IMR-90 (cell line): ENCODE data around the gene DNM2.
A peak's percentile ranks its signal among the peaks of the same experiment; 100 is the strongest.

Source experiments
- BHLHE40 ChIP-seq: fragments of 150-350 bp; IDR thresholded peaks from 2 replicates; pipeline ENCODE4 v1.6.1; 2016; ENCODE audit warnings: mild to moderate bottlenecking, low read depth, low read length
- CEBPB ChIP-seq: IDR thresholded peaks from 2 replicates; pipeline ENCODE4 v1.6.1; 2012; ENCODE audit warnings: low read depth, low read length, improper control_type of control experiment
- CHD1 ChIP-seq: IDR thresholded peaks from 2 replicates; pipeline ENCODE4 v1.6.1; 2012; ENCODE audit warnings: low read depth, low read length, improper control_type of control experiment
- FOS ChIP-seq: fragments of 150-350 bp; IDR thresholded peaks from 2 replicates; pipeline ENCODE4 v1.6.1; 2016; ENCODE audit warnings: low read depth, low read length
- MAFK ChIP-seq: IDR thresholded peaks from 2 replicates; pipeline ENCODE4 v1.6.1; 2012; ENCODE audit warnings: low read depth, low read length, improper control_type of control experiment
- MXI1 ChIP-seq: IDR thresholded peaks from 2 replicates; pipeline ENCODE4 v1.6.1; 2012; ENCODE audit warnings: low read depth, mild to moderate bottlenecking, low read length, moderate library complexity, borderline replicate concordance
- NFE2L2 ChIP-seq: fragments of 150-350 bp; IDR thresholded peaks from 2 replicates; pipeline ENCODE4 v1.6.1; 2016; ENCODE audit warnings: low read depth, mild to moderate bottlenecking, low read length
- POLR2A ChIP-seq: IDR thresholded peaks from 2 replicates; pipeline ENCODE4 v1.6.1; 2012; ENCODE audit warnings: mild to moderate bottlenecking, low read depth, low read length
- RAD21 ChIP-seq: IDR thresholded peaks from 2 replicates; pipeline ENCODE4 v1.6.1; 2012; ENCODE audit warnings: low read length, improper control_type of control experiment
- RCOR1 ChIP-seq: IDR thresholded peaks from 2 replicates; pipeline ENCODE4 v1.6.1; 2012; ENCODE audit warnings: mild to moderate bottlenecking, low read length, improper control_type of control experiment; ENCODE audit not compliant: insufficient replicate concordance
- RFX5 ChIP-seq: IDR thresholded peaks from 2 replicates; pipeline ENCODE4 v1.8.0; 2012; ENCODE audit warnings: low read depth, mild to moderate bottlenecking, low read length, moderate library complexity
- SMC3 ChIP-seq: fragments of 150-350 bp; IDR thresholded peaks from 2 replicates; pipeline ENCODE4 v1.6.1; 2016; ENCODE audit warnings: low read depth, mild to moderate bottlenecking, antibody characterized with exemption, low read length, moderate library complexity
- USF2 ChIP-seq: fragments of 150-350 bp; IDR thresholded peaks from 2 replicates; pipeline ENCODE4 v1.6.1; 2017; ENCODE audit warnings: mild to moderate bottlenecking, antibody characterized with exemption, low read length, low read depth
- TF ChIP-seq, protein P1 (sequence below): conservative IDR thresholded peaks from 2 replicates; pipeline ENCODE4 v1.5.1; 2012; ENCODE audit warnings: mild to moderate bottlenecking, low read depth, low read length, improper control_type of control experiment

GRCh38 chr19:10870955-10871603 is 153.2 kb downstream of the DNM2 start, which contains the start of gene CARM1:
- TF ChIP-seq, protein P1, sequence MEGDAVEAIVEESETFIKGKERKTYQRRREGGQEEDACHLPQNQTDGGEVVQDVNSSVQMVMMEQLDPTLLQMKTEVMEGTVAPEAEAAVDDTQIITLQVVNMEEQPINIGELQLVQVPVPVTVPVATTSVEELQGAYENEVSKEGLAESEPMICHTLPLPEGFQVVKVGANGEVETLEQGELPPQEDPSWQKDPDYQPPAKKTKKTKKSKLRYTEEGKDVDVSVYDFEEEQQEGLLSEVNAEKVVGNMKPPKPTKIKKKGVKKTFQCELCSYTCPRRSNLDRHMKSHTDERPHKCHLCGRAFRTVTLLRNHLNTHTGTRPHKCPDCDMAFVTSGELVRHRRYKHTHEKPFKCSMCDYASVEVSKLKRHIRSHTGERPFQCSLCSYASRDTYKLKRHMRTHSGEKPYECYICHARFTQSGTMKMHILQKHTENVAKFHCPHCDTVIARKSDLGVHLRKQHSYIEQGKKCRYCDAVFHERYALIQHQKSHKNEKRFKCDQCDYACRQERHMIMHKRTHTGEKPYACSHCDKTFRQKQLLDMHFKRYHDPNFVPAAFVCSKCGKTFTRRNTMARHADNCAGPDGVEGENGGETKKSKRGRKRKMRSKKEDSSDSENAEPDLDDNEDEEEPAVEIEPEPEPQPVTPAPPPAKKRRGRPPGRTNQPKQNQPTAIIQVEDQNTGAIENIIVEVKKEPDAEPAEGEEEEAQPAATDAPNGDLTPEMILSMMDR = peak; percentile 94
- TF ChIP-seq RAD21 (peak; percentile 59), POLR2A (no peak), RFX5 (no peak), CEBPB (no peak), USF2 (peak; percentile 54; the same call in 1 of the 2 replicates), SMC3 (peak; percentile 58), NFE2L2 (no peak), MAFK (no peak), MXI1 (peak; percentile 62; the same call in 1 of the 2 replicates), RCOR1 (no peak), BHLHE40 (0 out of 2 replicates have a peak, but pooled peaks have one; percentile 14), CHD1 (no peak), FOS (no peak)
